ENCODE data around the gene DBI. TPM values are rescaled to one million over a fixed set of nuclear protein-coding genes. Genes with fewer than 3 reads are reported as not detected.
A peak's percentile ranks its signal among the peaks of the same experiment; 100 is the strongest.

Gene DBI
- polyA plus RNA-seq, 2 of the 4 experiments (the other 2 are of a cell fraction), result 339 to 823 TPM

DNA sequence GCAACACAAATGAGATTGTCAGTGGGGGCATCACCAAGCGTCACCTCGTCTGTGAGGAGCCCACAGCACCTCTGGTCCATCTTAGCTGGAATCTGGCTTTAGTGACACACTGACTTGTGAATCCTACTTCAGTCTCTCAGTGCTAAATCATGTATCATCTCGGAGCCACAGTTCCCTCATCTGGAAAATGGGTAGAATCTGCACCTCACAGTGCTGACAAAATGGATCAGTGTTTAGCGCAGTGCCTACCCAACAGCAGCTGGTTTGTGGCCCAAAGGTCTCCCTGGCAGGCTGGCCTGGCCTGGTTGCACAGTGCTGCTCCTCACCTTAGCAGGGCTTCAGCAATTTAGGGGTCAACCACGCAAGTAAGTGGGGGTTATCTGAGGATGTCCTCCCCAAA lies 10.0 kb downstream of the DBI start:
- FAIRE-seq, result no peak
- no peak for TF ChIP-seq ZSCAN20 (CRISPR knock-in tag; IDR thresholded peaks at IDR 0.05)
- peak in 1 of 2 experiments; percentile 47; a peak in 3 of 6 replicates for ATAC-seq
- Histone ChIP-seq H3K27ac (no peak overlapping the region), H3K4me1 (no peaks in the 10 kb centered on the region), H3K9me3 (no peaks in the 10 kb centered on the region), H3K4me2 (no peak overlapping the region), H3K4me3 (no peak overlapping the region)
- POLR2A ChIA-PET, result interaction anchor here (0.9 kb wide), 1 partner anchor 9 kb away, joined by 3 read pairs; no protein-coding TSS in a partner anchor
- 83% methylated on average over 5 of the region's 5 CpGs for WGBS (ENCODE audit: missing lambda C conversion rate)
- CTCF ChIA-PET, result no interaction called here
- DNase-seq (ENCODE audit: low read depth in 1 of 2, low spot score in 1 of 2), result no peak

DNA sequence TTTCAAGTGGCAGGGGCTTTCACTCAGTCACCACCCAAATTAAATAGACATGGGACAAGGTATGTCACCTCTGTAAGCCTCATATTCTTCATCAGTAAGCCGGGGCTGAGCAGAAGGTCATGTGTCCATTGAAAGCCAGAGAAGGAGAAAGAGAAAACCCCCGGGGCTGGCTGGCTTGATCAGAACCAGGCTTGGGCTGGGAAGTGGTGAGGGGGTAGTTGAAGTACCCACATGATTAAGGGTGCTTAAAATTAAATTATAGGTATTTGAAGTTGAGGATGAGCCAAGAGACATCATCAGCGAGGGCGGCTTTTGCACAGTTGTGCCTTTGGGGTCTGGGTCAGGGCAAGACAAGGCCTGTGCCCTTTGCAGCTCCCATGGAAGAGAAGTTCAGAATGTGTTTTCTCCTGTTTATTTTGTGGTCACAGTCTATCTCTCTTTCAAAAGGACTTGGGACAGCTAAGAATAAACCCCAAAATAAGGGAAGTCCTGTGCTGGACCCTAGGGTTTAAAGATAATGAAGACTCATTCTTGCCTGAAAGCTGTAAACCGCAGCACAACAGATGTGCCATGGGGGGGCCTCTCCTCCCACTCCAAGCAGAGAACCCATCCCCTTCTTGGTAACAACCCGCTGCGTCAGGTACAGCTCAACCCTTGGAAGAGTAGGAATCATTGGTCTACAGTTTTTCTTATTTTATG lies 10.7 kb downstream of the DBI start:
- 83% methylated on average over 7 of the region's 7 CpGs for WGBS (ENCODE audit: missing lambda C conversion rate)
- POLR2A ChIA-PET, result interaction anchor here (0.9 kb wide), 1 partner anchor 10 kb away, joined by 3 read pairs; no protein-coding TSS in a partner anchor
- no peak overlapping the region for H3K4me2 ChIP-seq
- TF ChIP-seq RCOR1 (IDR thresholded peaks at IDR 0.05; ENCODE audit: low read depth, low read length) (no peak), KDM1A (IDR thresholded peaks at IDR 0.05; ENCODE audit: low read depth) (no peak), JUNB (IDR thresholded peaks at IDR 0.05) (no peak), PHF8 (IDR thresholded peaks at IDR 0.05; ENCODE audit: borderline replicate concordance, low read depth) (no peak), TP53 (CRISPR knock-in tag; IDR thresholded peaks at IDR 0.05) (no peak), KDM5A (IDR thresholded peaks at IDR 0.05) (no peak), FOSL2 (IDR thresholded peaks at IDR 0.05) (no peak), FOSL2 (CRISPR knock-in tag; IDR thresholded peaks at IDR 0.05) (no peak), MAFK (IDR thresholded peaks at IDR 0.05; ENCODE audit: partially characterized antibody) (no peak), RFX5 (IDR thresholded peaks at IDR 0.05) (no peak), RNF2 (IDR thresholded peaks at IDR 0.05; ENCODE audit: borderline replicate concordance, low read depth) (no peak), CBX8 (IDR thresholded peaks at IDR 0.05) (no peak), EHF (CRISPR knock-in tag; IDR thresholded peaks at IDR 0.05) (no peak)
- FAIRE-seq, result no peak
- CTCF ChIA-PET, result interaction anchor here (1.6 kb wide), 1 partner anchor 99 kb away, joined by 3 read pairs; no protein-coding TSS in a partner anchor
- no peaks in the 10 kb centered on the region for H3K9me3 ChIP-seq
- no peak for DNase-seq (ENCODE audit: low read depth in 1 of 2, low spot score in 1 of 2)
- no peak overlapping the region for H3K27ac ChIP-seq
- ATAC-seq, result peak in 1 of 2 experiments; percentile 38; a peak in 3 of 6 replicates
- H3K4me3 ChIP-seq, result no peak overlapping the region
- H3K4me1 ChIP-seq, result no peaks in the 10 kb centered on the region

DNA sequence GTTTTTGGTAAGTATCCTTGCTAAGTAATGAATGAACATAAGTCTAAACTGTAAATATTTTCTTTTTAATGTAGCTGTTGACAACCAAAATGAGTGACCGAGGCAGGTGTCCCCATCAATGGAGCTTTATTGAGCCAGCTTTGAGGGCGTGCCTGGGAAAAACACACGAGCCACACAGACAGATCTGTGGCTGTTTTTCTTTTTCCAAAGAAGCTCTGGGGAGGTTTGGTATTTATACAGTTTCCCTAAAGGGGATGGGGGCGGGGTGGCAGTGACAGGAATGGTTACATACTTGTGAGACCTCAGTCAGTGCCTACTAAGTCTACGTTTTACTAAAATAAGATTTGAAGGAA lies 11.2 kb downstream of the DBI start:
- H3K4me2 ChIP-seq, result no peak overlapping the region
- H3K27ac ChIP-seq, result no peak overlapping the region
- no peaks in the 10 kb centered on the region for H3K4me1 ChIP-seq
- FAIRE-seq (no peak), DNase-seq (ENCODE audit: low read depth in 1 of 2, low spot score in 1 of 2) (no peak), ATAC-seq (no peak)
- 48% methylated on average over 5 of the region's 5 CpGs for WGBS (ENCODE audit: missing lambda C conversion rate)
- CTCF ChIA-PET, result interaction anchor here (1.6 kb wide), 1 partner anchor 98 kb away, joined by 3 read pairs; no protein-coding TSS in a partner anchor
- H3K4me3 ChIP-seq, result no peak overlapping the region
- no peaks in the 10 kb centered on the region for H3K9me3 ChIP-seq
- POLR2A ChIA-PET, result interaction anchor here (1.3 kb wide), 1 partner anchor 11 kb away, joined by 4 read pairs; the partner anchor contains the start of genes C2orf76 and DBI
- TF ChIP-seq CHD2 (IDR thresholded peaks at IDR 0.05; ENCODE audit: low read length, partially characterized antibody), result no peak
- TF ChIP-seq CHD4 (IDR thresholded peaks at IDR 0.05; ENCODE audit: borderline replicate concordance), result no peak
- TF ChIP-seq, protein P1, sequence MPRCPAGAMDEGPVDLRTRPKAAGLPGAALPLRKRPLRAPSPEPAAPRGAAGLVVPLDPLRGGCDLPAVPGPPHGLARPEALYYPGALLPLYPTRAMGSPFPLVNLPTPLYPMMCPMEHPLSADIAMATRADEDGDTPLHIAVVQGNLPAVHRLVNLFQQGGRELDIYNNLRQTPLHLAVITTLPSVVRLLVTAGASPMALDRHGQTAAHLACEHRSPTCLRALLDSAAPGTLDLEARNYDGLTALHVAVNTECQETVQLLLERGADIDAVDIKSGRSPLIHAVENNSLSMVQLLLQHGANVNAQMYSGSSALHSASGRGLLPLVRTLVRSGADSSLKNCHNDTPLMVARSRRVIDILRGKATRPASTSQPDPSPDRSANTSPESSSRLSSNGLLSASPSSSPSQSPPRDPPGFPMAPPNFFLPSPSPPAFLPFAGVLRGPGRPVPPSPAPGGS (IDR thresholded peaks at IDR 0.05), result no peak
- TF ChIP-seq CBX2 (IDR thresholded peaks at IDR 0.05; ENCODE audit: borderline replicate concordance, low read depth), result no peak
- no peak for TF ChIP-seq BHLHE40 (IDR thresholded peaks at IDR 0.05; ENCODE audit: low read depth, low read length)
- TF ChIP-seq, protein P2, sequence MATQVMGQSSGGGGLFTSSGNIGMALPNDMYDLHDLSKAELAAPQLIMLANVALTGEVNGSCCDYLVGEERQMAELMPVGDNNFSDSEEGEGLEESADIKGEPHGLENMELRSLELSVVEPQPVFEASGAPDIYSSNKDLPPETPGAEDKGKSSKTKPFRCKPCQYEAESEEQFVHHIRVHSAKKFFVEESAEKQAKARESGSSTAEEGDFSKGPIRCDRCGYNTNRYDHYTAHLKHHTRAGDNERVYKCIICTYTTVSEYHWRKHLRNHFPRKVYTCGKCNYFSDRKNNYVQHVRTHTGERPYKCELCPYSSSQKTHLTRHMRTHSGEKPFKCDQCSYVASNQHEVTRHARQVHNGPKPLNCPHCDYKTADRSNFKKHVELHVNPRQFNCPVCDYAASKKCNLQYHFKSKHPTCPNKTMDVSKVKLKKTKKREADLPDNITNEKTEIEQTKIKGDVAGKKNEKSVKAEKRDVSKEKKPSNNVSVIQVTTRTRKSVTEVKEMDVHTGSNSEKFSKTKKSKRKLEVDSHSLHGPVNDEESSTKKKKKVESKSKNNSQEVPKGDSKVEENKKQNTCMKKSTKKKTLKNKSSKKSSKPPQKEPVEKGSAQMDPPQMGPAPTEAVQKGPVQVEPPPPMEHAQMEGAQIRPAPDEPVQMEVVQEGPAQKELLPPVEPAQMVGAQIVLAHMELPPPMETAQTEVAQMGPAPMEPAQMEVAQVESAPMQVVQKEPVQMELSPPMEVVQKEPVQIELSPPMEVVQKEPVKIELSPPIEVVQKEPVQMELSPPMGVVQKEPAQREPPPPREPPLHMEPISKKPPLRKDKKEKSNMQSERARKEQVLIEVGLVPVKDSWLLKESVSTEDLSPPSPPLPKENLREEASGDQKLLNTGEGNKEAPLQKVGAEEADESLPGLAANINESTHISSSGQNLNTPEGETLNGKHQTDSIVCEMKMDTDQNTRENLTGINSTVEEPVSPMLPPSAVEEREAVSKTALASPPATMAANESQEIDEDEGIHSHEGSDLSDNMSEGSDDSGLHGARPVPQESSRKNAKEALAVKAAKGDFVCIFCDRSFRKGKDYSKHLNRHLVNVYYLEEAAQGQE (IDR thresholded peaks at IDR 0.05), result no peak
- no peak for TF ChIP-seq PHF8 (IDR thresholded peaks at IDR 0.05; ENCODE audit: borderline replicate concordance, low read depth)
- TF ChIP-seq, protein P3, sequence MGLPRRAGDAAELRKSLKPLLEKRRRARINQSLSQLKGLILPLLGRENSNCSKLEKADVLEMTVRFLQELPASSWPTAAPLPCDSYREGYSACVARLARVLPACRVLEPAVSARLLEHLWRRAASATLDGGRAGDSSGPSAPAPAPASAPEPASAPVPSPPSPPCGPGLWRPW (IDR thresholded peaks at IDR 0.05), result no peak
- no peak for TF ChIP-seq POLR2A (IDR thresholded peaks at IDR 0.05; ENCODE audit: low read length)
- TF ChIP-seq RNF2 (IDR thresholded peaks at IDR 0.05; ENCODE audit: borderline replicate concordance, low read depth), result no peak
- TF ChIP-seq, protein P4, sequence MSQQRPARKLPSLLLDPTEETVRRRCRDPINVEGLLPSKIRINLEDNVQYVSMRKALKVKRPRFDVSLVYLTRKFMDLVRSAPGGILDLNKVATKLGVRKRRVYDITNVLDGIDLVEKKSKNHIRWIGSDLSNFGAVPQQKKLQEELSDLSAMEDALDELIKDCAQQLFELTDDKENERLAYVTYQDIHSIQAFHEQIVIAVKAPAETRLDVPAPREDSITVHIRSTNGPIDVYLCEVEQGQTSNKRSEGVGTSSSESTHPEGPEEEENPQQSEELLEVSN (IDR thresholded peaks at IDR 0.05; ENCODE audit: borderline replicate concordance, low read depth), result no peak
- TF ChIP-seq ZC3H11A (IDR thresholded peaks at IDR 0.05), result no peak
- TF ChIP-seq NFE2L2 (conservative IDR thresholded peaks at IDR 0.05; ENCODE audit: low read length), result no peak
- no peak for TF ChIP-seq EHF (CRISPR knock-in tag; IDR thresholded peaks at IDR 0.05)
- no peak for TF ChIP-seq TFCP2L1 (CRISPR knock-in tag; IDR thresholded peaks at IDR 0.05)
- TF ChIP-seq FOSL2 (IDR thresholded peaks at IDR 0.05), result no peak
- no peak for TF ChIP-seq FOSL2 (CRISPR knock-in tag; IDR thresholded peaks at IDR 0.05)
- no peak for TF ChIP-seq SREBF2 (IDR thresholded peaks at IDR 0.05)
- TF ChIP-seq, protein P5, sequence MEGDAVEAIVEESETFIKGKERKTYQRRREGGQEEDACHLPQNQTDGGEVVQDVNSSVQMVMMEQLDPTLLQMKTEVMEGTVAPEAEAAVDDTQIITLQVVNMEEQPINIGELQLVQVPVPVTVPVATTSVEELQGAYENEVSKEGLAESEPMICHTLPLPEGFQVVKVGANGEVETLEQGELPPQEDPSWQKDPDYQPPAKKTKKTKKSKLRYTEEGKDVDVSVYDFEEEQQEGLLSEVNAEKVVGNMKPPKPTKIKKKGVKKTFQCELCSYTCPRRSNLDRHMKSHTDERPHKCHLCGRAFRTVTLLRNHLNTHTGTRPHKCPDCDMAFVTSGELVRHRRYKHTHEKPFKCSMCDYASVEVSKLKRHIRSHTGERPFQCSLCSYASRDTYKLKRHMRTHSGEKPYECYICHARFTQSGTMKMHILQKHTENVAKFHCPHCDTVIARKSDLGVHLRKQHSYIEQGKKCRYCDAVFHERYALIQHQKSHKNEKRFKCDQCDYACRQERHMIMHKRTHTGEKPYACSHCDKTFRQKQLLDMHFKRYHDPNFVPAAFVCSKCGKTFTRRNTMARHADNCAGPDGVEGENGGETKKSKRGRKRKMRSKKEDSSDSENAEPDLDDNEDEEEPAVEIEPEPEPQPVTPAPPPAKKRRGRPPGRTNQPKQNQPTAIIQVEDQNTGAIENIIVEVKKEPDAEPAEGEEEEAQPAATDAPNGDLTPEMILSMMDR (IDR thresholded peaks at IDR 0.05), result no peak
